Measurements from ENCODE around the gene PAMR1.
A peak's percentile ranks its signal among the peaks of the same experiment; 100 is the strongest.
"Not testable (repeated sequence)": the region's sequence is repeated elsewhere in the genome, so short reads cannot be mapped to it uniquely, and the experiment has no call there.

PAMR1 gene

DNA sequence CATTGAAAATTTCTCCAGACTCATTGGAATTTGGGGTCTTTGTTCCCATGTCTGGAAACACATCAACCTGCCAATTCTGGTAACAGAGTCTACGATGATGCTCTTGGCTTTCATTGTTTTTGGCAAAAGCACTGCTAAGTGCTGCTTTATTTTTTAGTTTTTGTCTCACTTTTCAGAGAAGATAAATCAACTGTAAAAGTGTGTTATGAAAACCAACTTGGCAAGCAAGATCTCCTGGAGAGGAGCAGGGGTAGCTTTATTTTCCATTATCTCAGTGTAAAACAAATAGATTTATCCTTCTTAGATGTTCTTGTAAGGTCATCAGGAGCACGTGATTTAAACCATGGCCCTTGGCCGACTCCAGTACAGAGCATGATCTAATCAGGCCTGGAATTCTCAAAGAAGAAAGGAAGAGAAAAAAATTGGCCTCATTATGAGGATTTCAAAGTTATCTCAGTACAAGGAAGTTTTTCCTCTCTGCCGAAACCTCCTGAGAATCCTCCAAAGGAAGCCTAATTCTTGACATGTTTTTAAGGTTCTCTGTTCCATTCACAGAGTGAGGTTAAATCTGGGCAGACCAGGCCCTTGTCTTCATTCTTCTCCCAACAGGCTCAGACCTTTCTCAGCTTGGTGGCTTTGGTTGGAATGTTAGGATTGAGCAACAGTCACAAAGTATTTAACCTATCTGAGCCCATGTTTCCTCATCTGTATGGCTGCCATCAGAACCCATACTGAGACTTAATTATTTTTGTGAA, 16.4 kb upstream of the PAMR1 start:
- DNase-seq (ENCODE audit: low spot score): no peak

DNA sequence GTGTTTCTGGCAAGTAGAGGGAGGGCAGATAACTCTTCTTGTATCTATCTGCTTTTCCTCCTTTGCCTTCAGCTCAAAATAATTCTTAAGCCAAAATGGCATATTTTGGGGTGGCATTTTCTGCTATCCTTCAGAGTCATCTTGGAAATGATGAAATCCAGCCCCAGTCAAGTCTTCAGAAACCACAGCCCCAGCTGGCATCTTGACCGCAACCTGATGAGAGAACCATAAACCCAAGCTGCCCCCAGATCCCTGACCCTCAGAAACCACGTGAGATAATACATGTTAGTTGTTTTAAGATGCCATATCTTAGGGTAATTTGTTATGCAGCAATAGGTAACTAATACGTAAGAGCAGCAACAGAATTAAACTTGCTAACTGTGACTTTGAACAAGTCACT, 15.1 kb upstream of the PAMR1 start:
- no peak for DNase-seq (ENCODE audit: low spot score)

DNA sequence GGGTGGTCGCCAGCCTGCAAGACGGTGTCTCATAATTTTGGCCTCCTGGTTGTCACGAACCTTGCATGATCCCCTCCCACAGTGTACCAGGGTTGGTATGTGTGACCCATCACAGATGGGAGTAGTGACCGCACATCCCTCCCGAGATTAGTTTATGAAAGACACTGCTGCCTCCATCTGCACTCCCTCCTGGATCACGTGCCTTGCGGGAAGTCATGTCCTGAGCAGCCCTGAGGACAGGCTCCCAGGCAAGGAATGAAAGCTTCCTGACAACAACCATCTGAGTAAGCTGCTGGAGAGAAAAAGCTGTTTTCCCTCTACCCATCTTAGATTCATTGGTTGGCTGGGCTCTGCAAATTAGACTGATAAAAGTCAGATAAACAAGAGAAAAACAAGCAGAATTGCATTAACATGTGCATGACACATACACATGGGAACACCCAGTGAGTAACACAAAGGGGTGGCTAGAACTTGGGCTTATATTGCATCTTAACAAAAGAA, 14.4 kb upstream of the PAMR1 start:
- DNase-seq (ENCODE audit: low spot score): no peak

- no peak for DNase-seq (ENCODE audit: low spot score)
These were observed 13.8 kb upstream of the PAMR1 start for GRCh38 chr11:35539256-35539655.

DNA sequence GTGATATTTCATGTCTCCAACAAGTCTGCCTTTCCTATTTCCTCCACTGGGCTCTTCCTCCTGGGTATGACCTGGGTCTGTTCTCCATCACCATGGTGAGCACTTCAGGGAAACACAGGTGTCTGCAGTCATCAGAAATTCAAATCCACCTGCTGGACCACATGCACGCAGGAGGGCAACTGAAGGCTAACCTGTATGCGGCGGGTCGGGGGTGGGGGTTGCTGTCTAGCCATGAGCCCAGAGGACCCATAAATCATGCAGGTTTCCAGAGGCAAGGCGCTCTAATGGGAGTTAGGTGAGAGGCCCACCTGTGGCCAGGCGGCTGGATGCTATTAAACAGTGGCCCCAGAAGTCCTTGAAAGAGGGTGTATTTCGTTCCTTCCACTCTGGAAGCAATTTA, 11.1 kb upstream of the PAMR1 start:
- DNase-seq (ENCODE audit: low spot score): no peak

GRCh38 chr11:35531246-35531645, 5.8 kb upstream of the PAMR1 start:
- DNase-seq (ENCODE audit: low spot score): no peak

DNA sequence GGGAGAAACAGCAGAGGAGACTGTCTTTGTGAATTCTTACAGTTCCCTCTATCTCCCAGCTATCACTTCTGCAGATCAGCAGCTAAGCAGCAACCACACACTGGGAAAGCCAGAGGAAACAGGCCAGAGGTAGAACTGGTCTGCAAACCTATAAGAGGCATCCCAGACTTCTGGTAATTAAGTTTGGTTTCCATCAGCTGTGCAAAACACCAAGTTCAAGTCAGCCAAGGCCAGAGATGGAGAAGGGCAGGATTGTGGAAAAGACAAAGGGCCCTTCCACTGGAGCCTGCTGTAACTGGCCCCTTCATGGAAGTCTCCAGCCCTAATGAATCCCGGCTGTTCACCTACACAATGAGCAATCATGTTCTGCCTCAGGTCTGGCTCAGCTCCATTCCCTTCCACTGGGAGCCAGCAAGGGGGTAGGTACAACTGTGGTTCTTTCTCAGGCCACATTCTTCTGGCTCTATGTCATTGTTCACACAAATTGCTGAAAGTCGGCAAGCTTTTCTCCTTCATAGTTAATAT, 4.6 kb upstream of the PAMR1 start:
- DNase-seq (ENCODE audit: low spot score): no peak

- no peak for DNase-seq (ENCODE audit: low spot score)
These were observed 965 bp upstream of the PAMR1 start for GRCh38 chr11:35526370-35526792.

GRCh38 chr11:35524780-35525179, 636 bp downstream of the PAMR1 start:
- peak; percentile 30 for DNase-seq (ENCODE audit: low spot score)

DNA sequence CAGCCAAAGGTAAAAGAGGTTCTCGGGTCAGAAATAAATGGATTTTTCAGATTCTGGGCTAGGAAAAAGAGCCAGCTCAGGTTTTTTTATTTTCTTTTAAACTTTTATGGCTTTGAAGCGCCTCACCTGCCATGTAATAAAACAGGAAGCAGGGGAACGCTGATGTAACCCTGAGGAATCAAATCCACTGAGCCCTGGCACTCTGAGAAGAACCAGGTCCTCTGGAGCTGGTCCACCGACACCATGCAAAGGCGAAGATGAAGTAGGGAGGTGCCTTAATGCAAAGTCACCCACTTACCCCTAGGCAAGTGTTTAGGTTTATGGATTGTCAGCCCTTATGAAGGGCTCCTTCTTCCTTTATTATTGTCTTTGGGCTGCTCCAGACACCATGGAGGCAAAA, 1.6 kb downstream of the PAMR1 start:
- no peak for DNase-seq (ENCODE audit: low spot score)

DNA sequence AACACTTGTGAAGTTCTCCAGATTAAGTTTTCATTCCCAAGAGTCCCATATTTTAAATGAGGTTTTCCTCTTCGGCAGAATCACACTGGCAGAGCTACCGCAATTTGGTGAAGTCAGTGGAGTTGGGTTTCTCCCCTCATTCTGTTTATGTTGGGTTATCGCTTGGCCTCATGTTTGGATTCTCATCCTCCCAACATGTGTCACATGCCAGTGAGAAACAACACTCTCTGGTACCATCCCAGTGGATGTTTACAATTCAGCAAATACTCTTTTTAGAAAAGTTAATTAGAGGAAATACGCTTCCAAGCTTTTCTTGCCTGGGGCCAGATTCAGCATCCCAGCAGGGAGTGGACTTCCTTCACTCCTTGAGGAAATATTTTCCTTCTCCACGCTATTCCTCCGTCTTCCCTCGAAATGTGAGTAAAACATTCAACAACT, 2.1 kb downstream of the PAMR1 start:
- DNase-seq (ENCODE audit: low spot score): no peak

- DNase-seq (ENCODE audit: low spot score): not testable (repeated sequence)
These were observed 3.3 kb downstream of the PAMR1 start for GRCh38 chr11:35522091-35522490.

DNA sequence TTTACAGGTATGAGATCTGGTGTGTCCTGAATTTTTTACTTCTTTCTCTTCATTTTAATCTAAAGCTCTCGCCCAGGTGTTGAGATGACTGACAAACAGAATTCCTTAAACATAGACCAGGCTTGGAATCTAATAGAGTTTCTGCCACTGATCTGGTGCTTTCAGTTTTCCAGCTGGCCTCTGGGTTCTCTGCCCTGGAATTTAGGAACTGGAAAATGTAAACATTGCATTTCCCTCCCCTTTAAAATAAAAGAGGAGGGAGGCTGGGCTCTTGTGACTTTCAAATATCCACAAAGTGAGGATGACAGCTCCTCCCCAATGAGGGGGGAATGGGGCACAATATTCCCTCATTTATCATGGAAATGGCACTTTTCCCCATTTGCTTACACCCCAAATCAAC, 5.0 kb downstream of the PAMR1 start:
- no peak for DNase-seq (ENCODE audit: low spot score)

DNA sequence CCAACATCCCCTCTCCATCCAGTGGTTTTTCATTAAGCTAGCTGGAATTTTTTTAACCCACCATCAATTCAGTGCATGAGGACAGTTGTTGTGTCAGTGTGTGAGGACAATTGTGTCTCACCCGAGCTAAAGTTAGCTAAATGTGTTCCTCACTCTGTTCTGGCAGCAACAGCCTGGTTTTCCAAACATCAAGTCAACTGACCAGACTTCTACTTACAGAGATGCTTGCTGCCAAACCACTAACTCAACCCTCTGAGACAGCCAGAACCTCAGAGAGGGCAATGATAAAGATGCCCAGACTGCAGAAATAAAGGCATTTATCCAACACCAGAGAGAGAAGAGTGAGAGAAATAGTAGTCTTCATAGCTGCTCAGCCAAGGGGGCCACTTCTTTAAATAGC, 6.7 kb downstream of the PAMR1 start:
- DNase-seq (ENCODE audit: low spot score): no peak

DNA sequence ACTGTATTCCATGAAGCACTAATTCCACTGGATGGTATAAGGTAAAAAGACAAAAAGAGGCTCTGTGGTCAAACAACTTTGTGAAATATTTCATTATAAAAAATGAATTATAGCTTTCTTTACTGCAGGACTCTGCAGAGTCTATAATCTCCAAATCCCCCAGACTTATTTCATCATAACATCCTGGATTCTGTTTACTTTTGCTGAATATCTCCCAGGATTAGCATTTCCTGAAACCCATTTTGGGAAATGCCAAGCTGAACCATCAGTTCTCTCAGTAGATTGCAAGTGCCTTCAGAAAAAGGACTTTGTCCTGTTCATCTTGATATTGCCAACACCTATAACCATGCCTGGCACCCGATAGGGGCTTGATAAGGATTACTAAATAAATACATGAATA, 7.9 kb downstream of the PAMR1 start:
- DNase-seq (ENCODE audit: low spot score): no peak

GRCh38 chr11:35516403-35516802, 9.0 kb downstream of the PAMR1 start:
- DNase-seq (ENCODE audit: low spot score): no peak

DNA sequence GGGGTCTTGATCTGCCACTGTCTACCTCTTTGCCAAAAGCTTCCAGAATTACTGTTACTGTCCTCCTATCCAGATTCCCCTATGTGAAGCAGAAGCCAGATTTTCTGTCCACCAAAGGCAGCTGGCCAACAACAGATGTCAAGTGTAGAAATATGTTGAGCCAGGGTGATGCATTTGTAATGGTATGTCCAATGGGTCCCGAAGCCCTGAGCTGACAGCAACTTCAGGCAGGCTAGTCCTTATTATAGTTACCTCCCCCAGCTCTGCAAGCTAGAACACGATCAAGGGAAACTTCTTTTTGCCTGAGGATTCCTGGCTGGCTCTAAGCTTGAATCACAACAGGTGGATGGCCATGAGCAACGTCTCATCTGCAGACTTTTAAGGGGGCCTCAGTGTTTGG, 10.2 kb downstream of the PAMR1 start:
- DNase-seq (ENCODE audit: low spot score): no peak

- DNase-seq (ENCODE audit: low spot score): no peak
These were observed 10.9 kb downstream of the PAMR1 start for GRCh38 chr11:35514481-35514880.

- no peak for DNase-seq (ENCODE audit: low spot score)
These were observed 13.8 kb downstream of the PAMR1 start for GRCh38 chr11:35511666-35512065.

DNA sequence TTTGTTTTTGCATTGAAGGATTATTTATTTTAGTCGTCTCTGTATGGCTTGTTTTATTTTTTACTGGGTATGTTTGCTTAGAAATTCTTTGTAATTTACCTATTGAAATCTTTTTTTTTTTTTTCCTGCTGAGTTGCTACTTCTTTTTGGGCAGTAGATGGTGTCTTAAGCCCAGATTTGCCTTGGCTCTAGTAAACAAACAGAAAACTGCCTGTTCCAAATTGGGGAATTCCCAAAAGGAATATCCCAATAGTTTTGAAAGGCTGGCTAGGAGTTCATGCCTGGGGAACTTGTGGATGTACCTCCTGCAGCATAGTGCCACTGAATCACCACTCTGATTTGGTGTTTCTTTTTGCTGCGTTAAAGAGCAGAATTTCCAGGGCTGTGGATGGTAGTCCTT, 17.7 kb downstream of the PAMR1 start:
- no peak for DNase-seq (ENCODE audit: low spot score)

GRCh38 chr11:35501776-35502175, 23.6 kb downstream of the PAMR1 start:
- no peak for DNase-seq (ENCODE audit: low spot score)

- DNase-seq (ENCODE audit: low spot score): no peak
These were observed 24.7 kb downstream of the PAMR1 start for GRCh38 chr11:35500744-35501143.

DNA sequence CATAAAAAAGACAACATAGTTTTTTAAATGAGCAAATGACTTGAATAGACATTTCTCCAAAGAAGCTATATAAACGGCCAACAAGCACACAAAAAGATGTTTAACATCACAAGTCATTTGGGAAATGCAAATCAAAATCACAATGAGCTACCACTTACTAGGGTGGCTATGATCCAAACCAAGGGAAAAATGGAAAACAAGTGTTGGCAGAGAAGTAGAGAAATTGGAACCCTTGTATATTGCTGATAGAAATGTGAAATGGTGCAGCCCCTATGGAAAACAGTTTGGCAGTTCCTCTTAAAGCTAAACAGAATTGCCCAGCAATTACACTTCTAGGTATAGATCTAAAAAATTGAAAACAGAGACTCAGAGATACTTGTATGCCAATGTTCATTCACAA, 29.0 kb downstream of the PAMR1 start:
- no peak for DNase-seq (ENCODE audit: low spot score)

- no peak for DNase-seq (ENCODE audit: low spot score)
These were observed 30.4 kb downstream of the PAMR1 start for GRCh38 chr11:35494957-35495490.
